ENCODE measurements around the gene TOP2A. TPM values are rescaled to one million over a fixed set of nuclear protein-coding genes. Genes with fewer than 3 reads are reported as not detected.

The TOP2A gene
- total RNA-seq, 1 donor from 2014 or later, result 55.5 TPM

- DNase-seq, result no peak
Observed at GRCh38 chr17:40361063-40361924, 56.4 kb downstream of the TOP2A start.

GRCh38 chr17:40360091-40360490 lies 57.6 kb downstream of the TOP2A start:
- DNase-seq, result no peak

GRCh38 chr17:40358323-40359038 lies 59.2 kb downstream of the TOP2A start:
- peak; percentile 83 for DNase-seq

GRCh38 chr17:40356990-40357881 lies 60.5 kb downstream of the TOP2A start:
- no peak for DNase-seq

GRCh38 chr17:40355804-40356758 lies 61.6 kb downstream of the TOP2A start:
- DNase-seq, result no peak

- DNase-seq, result no peak
Observed at GRCh38 chr17:40355123-40355803, 62.4 kb downstream of the TOP2A start.

GRCh38 chr17:40354221-40355122 lies 63.2 kb downstream of the TOP2A start:
- no peak for DNase-seq

- no peak for DNase-seq
Observed at GRCh38 chr17:40352779-40353394, 64.8 kb downstream of the TOP2A start.

GRCh38 chr17:40352237-40352778 lies 65.4 kb downstream of the TOP2A start:
- no peak for DNase-seq

- DNase-seq, result no peak
Observed at GRCh38 chr17:40351359-40352236, 66.1 kb downstream of the TOP2A start.

- DNase-seq, result no peak
Observed at GRCh38 chr17:40350689-40351358, 66.9 kb downstream of the TOP2A start.

- DNase-seq, result peak; percentile 90
Observed at GRCh38 chr17:40349895-40350688, 67.6 kb downstream of the TOP2A start.

- no peak for DNase-seq
Observed at GRCh38 chr17:40349477-40349894, 68.2 kb downstream of the TOP2A start.

GRCh38 chr17:40348562-40349476 lies 68.9 kb downstream of the TOP2A start:
- DNase-seq, result no peak

GRCh38 chr17:40348136-40348504 lies 69.6 kb downstream of the TOP2A start:
- DNase-seq, result no peak

All from skin of body (tissue), 2 donors.